HG03196 (cell line): Measurements from ENCODE around the gene STARD7.

Source experiments
- ATAC-seq: cut with Tn5 transposase; IDR thresholded peaks from one replicate; pipeline ENCODE4 v1.9.1; 2021; ENCODE audit not compliant: unreplicated experiment

The STARD7 gene

DNA sequence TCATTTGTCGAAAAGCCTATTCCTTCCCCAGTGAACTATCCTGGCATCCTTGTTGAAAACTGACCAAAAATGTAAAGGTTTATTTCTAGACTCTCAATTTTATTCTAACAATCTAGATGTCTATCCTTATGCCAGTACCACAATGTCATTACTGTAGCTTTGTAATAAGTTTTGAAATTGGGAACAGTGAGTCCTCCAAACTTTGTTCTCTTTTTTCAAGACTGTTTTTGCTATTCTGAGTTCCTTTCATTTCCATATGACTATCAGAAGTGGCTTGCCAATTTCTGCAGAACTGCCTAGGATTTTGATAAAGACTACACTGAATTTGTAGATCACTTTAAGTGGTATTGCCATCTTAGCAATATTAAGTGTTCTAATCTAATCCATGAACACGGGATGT, 9.7 kb downstream of the STARD7 start:
- no peak for ATAC-seq

DNA sequence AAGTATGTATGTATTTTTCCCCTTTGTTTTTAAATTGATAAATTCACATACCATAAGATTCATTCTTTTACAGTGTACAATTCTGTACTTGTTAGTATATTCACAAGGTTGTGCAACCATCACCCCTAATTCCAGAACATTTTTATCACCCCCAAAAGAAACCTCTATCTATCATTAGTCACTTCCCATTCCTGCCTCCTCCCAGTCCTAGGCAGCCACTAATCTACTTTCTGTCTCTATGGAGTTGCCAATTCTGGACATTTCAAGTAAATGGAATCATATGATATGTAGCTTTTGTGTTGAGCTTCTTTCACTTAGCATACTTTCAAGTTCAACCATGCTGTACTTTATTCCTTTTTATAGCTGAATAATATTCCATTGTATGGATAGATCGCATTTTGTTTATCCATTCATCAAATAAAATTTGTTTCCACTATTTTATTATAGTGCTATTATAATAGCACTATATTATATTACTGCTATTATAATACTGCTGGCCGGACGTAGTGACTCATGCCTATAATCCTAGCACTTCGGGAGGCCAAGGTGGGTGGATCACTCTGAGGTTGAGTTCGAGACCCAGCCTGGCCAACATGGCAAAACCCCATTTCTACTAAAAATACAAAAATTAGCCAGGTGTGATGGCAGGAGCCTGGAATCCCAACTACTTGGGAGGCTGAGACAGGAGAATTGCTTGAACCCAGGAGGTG, 10.9 kb downstream of the STARD7 start:
- ATAC-seq = no peak

DNA sequence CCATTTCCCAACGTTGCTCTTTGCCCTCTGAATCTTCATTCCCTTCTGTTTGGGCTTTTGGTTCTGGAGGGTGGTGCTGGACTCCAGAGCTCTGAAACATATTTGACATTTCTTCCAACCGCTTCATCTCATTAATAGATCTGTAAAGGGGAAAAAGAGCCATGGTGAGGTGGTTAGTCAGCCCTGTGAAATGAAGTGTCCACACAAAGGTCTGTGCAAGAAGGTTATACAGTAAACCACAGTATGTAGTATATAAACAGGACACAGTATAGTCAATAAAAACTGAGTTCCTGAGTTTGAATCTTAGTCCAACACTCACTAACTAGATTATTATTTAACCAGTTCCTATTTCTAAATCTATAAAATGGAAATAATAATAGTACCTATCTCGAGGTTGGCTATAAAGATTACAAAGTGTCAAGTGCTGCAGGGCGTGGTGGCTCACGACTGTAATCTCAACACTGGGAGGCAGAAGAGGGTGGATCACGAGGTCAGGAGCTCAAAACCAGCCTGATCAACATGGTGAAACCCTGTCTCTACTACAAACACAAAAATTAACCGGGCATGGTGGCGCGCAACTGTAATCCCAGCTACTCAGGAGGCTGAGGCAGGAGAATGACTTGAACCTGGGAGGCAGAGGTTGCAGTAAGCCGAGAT, 13.1 kb downstream of the STARD7 start:
- ATAC-seq = no peak

DNA sequence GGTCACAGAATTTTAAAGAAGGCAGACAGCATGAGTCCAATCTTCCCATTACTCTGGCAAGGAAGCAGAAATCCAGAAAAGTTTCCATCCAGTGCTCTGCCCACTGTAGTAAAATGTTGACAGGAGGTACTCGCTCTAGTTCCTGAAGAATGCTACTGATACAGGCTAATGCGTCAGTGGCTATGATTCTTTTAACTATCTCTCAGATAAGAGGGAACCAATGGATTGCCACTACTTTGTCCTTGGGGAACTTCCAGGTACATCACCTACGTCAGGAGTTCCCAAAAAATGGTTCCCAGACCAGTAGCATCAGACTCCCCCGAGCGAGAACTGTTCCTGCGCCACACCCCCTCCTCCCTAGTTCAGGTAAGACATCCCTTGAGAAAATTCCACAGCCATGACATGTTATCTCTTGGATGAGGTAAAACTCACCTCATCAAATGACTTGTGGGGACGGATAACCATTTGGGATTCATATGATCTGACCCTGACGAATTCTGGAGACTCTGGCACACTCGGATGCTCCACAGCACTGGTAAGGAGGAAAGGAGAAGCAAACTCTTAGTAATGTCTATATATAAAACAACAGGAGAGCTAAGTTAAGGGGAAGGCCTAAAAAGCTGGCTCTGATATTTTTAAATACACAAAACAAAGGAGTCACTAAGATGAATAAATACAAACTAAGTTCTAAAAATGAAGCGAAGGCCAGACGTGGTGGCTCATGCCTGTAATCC, 16.5 kb downstream of the STARD7 start:
- ATAC-seq = no peak

DNA sequence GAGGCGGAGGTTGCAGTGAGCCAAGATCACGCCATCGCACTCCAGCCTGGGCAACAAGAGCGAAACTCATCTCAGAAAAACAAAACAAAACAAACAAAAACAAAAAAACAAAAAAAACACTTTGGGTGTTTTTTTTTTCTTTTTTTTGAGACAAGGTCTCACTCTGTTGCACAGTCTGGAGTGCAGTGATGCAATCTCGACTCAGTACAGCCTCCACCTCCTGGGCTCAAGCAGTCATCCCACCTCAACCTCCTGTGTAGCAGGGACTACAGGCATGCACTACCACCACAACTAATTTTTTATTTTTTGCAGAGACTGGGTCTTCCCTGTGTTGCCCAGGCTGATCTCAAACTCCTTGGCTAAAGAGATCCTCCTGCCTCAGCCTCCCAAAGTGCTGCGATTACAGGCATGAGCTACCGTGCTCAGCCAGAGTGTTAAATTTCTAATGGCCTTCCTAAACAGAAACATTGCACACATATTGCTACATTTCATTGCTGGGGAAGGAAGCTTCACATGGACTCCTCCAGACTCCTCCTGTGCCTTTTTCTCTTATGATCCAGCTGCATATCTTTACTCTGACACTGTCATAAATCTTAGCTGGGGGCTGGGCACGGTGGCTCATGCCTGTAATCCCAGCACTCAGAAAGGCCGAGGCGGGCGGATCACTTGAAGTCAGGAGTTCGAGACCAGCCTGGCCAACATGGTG, 19.7 kb downstream of the STARD7 start:
- no peak for ATAC-seq

DNA sequence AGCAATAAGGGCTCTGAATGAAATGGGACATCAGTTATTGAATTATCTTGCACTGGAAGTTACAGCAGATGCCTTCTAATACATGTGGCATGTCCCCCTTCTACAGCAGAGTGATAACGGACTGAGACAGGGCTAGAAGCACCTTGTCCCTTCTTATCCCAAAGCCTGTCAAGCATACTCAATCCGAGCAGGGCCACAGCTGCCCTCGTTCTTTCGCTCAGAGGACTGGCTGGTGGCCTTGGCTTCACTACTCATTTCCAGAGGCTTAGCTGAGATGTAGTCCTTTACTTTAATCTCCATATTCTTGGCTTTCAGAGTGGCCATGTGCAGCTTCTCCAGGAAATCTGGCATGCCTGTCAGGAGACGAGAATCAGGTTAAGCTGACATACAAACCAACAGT, 22.1 kb downstream of the STARD7 start:
- no peak for ATAC-seq

DNA sequence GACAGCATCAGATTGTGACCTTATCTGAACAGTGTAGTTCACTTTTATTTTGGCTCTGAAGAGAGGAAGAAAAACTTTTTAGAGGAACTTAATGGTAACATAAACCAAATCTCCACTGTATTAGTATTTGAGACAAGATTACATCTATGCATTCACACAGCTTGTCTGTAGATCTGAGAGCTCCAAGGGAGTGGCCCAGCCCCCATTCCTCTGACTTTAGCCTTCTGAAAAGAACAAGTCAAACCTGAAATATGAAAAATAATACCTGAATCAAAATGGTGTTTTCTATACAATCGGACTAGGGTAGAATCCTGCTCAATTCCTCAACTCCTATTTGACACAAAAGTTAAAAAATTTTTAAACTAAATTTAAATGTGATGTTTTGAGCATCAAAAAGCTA, 23.1 kb downstream of the STARD7 start:
- no peak for ATAC-seq

DNA sequence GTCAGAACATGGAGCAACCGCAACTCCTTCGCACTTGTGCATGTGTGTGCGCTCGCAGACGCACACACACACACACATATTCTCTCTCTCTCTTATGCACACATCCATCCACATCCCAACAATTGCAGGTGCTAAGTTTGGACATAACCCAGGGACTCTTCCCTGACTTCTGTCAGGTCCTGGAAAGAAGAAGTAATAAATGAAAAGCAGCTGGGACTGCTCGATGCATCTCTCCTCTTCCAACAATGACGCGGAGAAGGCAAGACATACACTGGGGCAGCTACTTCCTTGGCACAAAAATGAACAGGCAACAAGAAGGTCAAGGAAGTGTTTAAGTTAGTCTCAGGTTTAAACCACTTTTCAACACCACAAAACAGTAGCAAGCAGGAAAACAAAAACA, 23.6 kb downstream of the STARD7 start:
- ATAC-seq = no peak

DNA sequence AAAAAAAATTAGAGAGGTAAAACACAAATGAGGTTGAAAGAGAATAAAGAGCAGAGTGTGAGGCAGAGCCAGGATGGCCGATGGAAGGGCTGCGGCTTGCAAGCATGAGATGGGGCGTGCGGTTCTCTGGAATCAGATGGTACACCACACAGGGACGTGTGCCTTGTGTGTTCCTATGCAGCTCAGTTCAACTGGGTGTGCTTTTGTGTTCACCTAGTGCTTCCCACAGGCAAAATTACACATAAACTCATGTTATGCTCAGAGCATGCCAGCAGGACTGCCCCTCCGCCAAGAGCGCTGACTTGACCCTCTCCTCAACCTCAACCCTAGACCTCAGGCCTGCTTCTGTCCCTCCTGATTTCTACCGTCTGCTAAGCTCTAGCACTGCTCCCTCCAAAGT, 24.4 kb downstream of the STARD7 start:
- ATAC-seq = no peak

DNA sequence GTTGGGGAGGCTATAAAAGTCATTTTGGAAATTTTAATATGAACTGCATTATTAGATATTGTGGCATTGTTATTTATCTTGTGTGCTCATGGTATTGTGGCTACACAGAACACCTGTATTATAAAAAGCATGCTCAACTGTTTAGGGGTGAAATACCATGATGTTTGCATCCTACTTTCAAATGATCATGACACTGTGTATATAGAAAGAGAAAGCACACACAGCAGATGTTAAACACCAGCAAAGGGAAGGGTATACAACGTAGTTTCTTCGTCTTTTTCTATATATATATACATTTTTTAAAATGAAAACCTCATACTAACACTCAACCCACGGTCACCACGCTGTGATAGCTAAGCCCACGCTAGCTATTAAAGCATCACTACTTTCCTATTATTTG, 27.1 kb downstream of the STARD7 start:
- ATAC-seq = no peak

DNA sequence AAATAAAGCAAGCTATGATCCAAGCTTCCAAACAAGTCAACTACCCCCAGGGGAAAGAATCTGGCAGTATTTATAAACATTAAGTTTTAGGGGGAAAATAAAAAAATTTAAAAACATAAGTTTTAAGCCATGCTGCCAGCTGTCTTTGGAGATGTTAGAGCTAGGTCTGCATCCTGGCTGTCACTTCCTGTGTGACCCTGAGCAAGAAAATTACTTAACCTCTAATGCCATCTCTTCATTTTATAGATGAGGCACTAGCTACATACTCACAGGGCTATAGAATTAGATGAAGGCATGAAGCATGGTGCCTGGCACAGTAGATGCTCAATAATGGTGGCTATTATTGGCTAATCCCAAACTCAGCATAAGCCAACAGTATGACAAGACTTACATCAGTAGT, 28.1 kb downstream of the STARD7 start:
- ATAC-seq = no peak

DNA sequence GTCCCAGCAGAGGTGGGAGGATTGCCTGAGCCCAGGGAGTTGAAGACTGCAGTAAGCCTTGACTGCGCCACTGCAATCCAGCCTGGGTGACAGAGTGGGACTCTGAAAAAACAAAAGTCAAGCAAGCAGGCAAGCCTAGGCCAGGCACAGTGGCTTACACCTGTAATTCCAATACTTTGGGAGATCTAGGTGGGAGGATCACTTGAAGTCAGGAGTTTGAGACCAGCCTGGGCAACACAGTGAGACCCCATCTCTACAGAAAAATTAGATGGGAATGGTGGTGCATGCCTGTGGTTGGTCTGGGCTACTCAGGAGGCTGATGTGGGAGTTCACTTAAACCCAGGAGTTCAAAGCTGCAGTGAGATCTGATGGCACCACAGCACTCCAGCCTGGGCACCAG, 28.6 kb downstream of the STARD7 start:
- no peak for ATAC-seq

DNA sequence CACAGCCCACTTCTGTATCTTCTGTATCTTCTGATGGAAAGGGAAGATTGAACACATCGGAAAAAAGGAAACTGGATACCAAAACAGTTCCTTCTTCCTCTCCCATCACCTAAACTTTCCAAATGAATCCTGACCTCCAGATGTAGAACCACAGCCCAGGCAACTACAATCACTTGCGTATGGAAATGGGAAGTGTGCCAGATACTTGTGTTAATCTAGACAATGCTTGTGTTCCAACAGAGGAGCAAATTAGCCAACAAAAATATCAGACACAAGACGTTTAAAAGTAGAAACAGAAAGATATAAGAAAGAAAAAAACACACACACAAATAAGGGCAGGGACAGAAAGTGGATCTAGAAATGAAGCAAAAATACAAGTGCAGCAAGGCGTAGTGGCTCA, 32.0 kb downstream of the STARD7 start:
- no peak for ATAC-seq

DNA sequence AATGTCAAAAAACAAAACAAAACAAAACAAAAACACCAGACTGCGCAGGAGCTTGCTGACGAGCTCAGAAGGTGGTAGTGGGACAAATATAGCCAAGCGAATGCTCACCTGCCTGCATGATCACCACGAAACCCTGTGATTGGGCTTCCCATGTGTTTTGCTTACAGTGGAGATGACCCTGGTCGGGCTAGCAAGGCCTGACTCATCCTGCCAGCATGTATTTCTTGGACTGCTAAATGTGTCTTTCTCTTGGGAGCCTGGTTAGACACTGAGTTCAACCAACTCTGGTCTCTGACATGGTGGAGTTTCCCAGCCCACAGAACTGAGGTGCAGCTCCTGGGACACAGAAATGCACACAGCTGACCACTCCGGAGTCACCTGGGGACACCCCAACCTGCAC, 32.7 kb downstream of the STARD7 start:
- ATAC-seq = no peak

DNA sequence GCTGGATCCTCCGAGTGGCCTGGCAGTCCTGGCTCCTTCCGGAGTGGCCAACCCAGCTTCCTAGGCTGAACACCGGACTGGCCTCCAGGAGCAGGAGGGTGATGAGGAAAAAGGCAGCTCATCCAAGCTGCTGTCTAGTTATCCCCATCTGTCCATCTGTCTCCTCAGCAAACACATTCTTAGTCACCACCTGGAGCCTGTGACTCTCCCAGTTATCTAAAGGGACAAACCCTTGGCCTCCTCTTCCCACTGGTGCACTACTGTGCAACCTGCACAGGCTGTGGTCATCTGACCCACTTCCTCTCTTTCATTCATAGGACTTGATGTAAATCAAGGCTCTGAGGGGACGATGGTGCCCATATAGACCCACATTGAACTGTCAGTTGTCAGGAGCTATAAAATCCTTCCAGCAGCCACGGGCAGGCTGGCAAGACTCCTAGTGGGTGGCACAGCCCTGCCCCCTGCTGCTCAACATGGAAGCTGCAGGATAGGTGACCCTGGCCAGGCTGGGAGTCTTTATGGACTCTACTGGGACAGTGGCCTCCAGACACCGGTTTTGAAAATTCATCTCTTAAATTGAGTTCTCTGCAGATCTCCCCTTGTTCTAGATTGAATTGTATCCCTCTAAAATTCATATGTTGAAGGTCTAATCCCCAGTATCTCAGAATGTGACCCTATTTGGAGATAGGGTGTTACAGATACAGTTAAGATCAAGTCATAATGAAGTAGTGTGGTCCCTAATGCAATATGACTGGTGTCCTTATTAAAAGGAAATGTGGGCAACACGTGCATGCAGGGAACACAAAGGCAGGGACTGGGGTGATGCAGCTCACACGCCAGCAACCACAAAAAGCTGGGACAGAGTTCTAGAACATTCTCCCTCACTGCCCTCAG, 34.1 kb downstream of the STARD7 start:
- peak; percentile 65 for ATAC-seq

DNA sequence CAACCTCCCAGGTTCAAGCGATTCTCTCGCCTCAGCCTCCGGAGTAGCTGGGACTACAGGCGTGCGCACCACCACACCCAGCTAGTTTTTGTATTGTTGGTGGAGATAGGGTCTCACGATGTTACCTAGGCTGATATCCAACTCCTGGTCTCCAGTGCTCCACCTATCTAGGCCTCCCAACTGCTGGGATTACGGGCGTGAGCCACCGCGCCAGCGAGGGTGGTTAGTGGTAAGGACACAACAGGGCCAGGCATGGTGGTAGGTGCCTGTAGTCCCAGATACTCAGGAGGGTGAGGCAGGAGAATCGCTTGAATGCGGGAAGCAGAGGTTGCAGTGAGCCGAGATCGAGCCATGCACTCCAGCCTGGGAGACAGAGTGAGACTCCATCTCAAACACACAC, 36.8 kb downstream of the STARD7 start:
- no peak for ATAC-seq

DNA sequence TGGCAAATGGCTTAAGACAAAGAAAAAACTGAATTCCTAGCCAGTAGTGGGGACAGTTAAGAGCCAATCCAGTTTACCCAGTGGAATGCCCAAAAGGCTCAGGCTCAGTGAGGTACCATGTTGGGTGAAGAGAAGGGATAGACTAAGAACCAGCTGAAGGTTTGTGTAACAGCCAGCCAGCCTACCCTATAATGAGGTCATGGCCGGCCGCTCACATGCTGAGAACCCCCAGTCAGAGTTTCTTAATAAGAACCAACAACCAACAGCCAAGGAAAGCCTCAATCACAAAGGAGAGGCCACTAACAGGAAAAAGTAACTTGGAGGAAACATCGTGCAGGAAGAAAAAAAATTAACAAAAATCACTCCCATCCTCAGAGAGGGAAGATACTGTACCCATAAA, 38.0 kb downstream of the STARD7 start:
- ATAC-seq = no peak

DNA sequence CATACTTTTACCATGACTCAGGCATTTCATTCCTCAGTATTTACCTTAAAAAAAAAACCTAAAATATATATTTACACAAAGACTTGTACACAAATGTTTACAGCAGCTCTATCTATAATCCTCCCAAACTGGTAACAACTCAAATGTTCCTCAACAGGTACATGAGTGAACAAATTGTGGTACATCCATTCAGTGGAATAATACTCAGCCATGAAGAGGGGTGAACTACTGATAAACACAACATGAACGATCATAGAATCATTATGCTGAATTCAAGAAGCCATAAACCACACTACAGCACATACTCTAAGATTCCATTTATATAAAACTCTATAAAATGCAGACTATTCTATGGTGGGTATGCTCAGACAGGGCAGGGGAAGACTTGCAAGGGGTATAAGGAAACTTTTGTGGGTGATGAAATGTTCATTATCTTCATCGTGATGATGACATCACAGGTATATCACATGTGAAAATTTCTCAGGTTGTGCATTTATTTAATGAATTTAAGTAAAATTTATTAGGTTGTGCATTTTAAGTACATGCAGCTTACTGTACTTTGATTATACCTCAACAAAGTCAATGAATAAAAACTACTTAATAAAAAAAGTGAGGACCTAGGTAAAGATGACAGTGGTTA, 38.6 kb downstream of the STARD7 start:
- no peak for ATAC-seq

DNA sequence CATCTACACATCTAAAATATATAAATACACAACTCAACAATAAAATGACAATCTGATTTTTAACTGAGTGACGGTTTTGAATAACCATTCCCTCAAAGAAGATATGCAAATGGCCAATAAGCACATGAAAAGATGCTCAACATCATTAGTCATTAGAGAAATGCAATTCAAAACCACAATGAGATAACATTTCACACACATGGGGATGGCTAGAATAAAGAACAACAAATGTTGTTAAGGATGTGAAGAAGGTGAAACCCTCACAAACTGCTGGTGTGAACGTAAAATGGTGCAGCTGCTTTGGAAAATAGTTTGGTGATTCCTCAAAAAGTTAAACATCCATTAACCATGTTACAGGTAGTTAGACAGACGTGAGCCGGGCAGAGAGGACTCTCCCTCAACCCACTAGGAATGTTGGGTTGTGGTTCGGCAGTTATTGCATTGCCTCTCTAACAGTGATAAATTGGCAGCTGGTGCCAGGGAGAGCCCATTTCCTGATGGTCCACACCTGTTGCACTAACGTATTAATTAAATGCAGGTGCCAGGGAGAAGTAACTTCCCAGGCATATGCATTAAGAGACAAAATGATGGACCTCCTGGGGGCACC, 41.1 kb downstream of the STARD7 start:
- ATAC-seq = no peak
